ENCODE data around the gene CHRDL2.
"Not testable (repeated sequence)": the region's sequence is repeated elsewhere in the genome, so short reads cannot be mapped to it uniquely, and the experiment has no call there.

CHRDL2 gene

GRCh38 chr11:74662487-74663103, 68.6 kb downstream of the CHRDL2 start:
- Histone ChIP-seq H3K4me2 (ENCODE audit: low read depth, low read length) (no peak overlapping the region), H4K20me1 (ENCODE audit: insufficient read depth, low read length) (0 out of 2 replicates have a peak, but pooled peaks cover 4% of the 10 kb centered on the region), H3K79me2 (ENCODE audit: low read length) (no peaks in the 10 kb centered on the region), H3K27ac (ENCODE audit: low read length) (no peak overlapping the region), H2AFZ (ENCODE audit: low read length) (no peak overlapping the region), H3K36me3 (replicated peaks; ENCODE audit: insufficient read depth, low read length) (no peaks in the 10 kb centered on the region), H3K4me3 (ENCODE audit: low read length) (no peak overlapping the region), H3F3A (ENCODE audit: insufficient read depth, low read length) (no peaks in the 10 kb centered on the region), H3K9ac (ENCODE audit: low read length) (no peak overlapping the region), H3K9me2 (replicated peaks; ENCODE audit: insufficient read depth, low read length) (no peaks in the 10 kb centered on the region), H3K9me3 (replicated peaks; ENCODE audit: insufficient read depth, low read length) (no peaks in the 10 kb centered on the region), H3K4me1 (ENCODE audit: low read length) (no peaks in the 10 kb centered on the region), H3K27me3 (replicated peaks; ENCODE audit: insufficient read depth, low read length) (no peaks in the 10 kb centered on the region)
- TF ChIP-seq, protein P1, sequence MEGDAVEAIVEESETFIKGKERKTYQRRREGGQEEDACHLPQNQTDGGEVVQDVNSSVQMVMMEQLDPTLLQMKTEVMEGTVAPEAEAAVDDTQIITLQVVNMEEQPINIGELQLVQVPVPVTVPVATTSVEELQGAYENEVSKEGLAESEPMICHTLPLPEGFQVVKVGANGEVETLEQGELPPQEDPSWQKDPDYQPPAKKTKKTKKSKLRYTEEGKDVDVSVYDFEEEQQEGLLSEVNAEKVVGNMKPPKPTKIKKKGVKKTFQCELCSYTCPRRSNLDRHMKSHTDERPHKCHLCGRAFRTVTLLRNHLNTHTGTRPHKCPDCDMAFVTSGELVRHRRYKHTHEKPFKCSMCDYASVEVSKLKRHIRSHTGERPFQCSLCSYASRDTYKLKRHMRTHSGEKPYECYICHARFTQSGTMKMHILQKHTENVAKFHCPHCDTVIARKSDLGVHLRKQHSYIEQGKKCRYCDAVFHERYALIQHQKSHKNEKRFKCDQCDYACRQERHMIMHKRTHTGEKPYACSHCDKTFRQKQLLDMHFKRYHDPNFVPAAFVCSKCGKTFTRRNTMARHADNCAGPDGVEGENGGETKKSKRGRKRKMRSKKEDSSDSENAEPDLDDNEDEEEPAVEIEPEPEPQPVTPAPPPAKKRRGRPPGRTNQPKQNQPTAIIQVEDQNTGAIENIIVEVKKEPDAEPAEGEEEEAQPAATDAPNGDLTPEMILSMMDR (IDR thresholded peaks at IDR 0.05; ENCODE audit: low read length): no peak
- TF ChIP-seq EZH2phosphoT487 (IDR thresholded peaks at IDR 0.05; ENCODE audit: low read length) (no peak), EZH2 (optimal IDR thresholded peaks at IDR 0.05; ENCODE audit: low read depth, low read length) (no peak)
- no peak for DNase-seq

- H3K27ac ChIP-seq (ENCODE audit: low read length); H2AFZ ChIP-seq (ENCODE audit: low read length); H3K4me1 ChIP-seq (ENCODE audit: low read length); H3F3A ChIP-seq (ENCODE audit: insufficient read depth, low read length); H4K20me1 ChIP-seq (ENCODE audit: insufficient read depth, low read length); H3K4me3 ChIP-seq (ENCODE audit: low read length); H3K4me2 ChIP-seq (ENCODE audit: low read depth, low read length); DNase-seq; H3K9ac ChIP-seq (ENCODE audit: low read length); H3K27me3 ChIP-seq (replicated peaks; ENCODE audit: insufficient read depth, low read length); H3K9me2 ChIP-seq (replicated peaks; ENCODE audit: insufficient read depth, low read length); H3K79me2 ChIP-seq (ENCODE audit: low read length); H3K9me3 ChIP-seq (replicated peaks; ENCODE audit: insufficient read depth, low read length); H3K36me3 ChIP-seq (replicated peaks; ENCODE audit: insufficient read depth, low read length): not testable (repeated sequence)
These were observed 72.1 kb downstream of the CHRDL2 start for GRCh38 chr11:74659124-74659523.

- no peak overlapping the region for H3K4me3 ChIP-seq (ENCODE audit: low read length)
- no peaks in the 10 kb centered on the region for H3K79me2 ChIP-seq (ENCODE audit: low read length)
- H3F3A ChIP-seq (ENCODE audit: insufficient read depth, low read length): no peaks in the 10 kb centered on the region
- no peaks in the 10 kb centered on the region for H3K9me3 ChIP-seq (replicated peaks; ENCODE audit: insufficient read depth, low read length)
- no peak overlapping the region for H3K9ac ChIP-seq (ENCODE audit: low read length)
- no peak overlapping the region for H3K27ac ChIP-seq (ENCODE audit: low read length)
- DNase-seq: no peak
- H4K20me1 ChIP-seq (ENCODE audit: insufficient read depth, low read length): no peaks in the 10 kb centered on the region
- no peaks in the 10 kb centered on the region for H3K36me3 ChIP-seq (replicated peaks; ENCODE audit: insufficient read depth, low read length)
- H3K4me2 ChIP-seq (ENCODE audit: low read depth, low read length): no peak overlapping the region
- TF ChIP-seq EZH2phosphoT487 (IDR thresholded peaks at IDR 0.05; ENCODE audit: low read length): no peak
- TF ChIP-seq, protein P1 (IDR thresholded peaks at IDR 0.05; ENCODE audit: low read length): no peak
- TF ChIP-seq EZH2 (optimal IDR thresholded peaks at IDR 0.05; ENCODE audit: low read depth, low read length): no peak
- no peaks in the 10 kb centered on the region for H3K9me2 ChIP-seq (replicated peaks; ENCODE audit: insufficient read depth, low read length)
- H2AFZ ChIP-seq (ENCODE audit: low read length): no peak overlapping the region
- no peaks in the 10 kb centered on the region for H3K4me1 ChIP-seq (ENCODE audit: low read length)
- no peaks in the 10 kb centered on the region for H3K27me3 ChIP-seq (replicated peaks; ENCODE audit: insufficient read depth, low read length)
These were observed 76.2 kb downstream of the CHRDL2 start for GRCh38 chr11:74654976-74655375.

DNA sequence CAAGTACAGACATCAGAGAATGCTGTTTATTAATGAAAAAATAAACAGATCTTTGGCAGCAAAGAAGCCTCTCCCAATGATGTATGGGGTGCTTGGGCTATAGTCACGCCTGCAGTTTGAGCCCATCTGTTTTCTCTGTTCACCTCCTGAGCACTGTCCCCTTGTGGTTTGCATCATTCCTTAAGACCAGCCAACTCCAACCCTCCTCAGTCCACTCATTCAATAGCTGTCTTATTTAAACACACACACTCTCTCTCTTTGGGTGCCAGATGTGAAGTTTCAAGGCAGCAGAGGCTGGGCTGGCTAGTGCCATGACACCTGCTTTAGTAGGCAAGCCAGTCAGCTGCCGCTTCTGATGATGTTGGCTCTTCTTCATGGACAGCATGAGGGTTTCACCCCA, 80.7 kb downstream of the CHRDL2 start:
- H3K4me3 ChIP-seq (ENCODE audit: low read length): no peak overlapping the region
- no peak overlapping the region for H2AFZ ChIP-seq (ENCODE audit: low read length)
- H3K9me2 ChIP-seq (replicated peaks; ENCODE audit: insufficient read depth, low read length): no peaks in the 10 kb centered on the region
- DNase-seq: no peak
- H3K9ac ChIP-seq (ENCODE audit: low read length): no peak overlapping the region
- H3K4me2 ChIP-seq (ENCODE audit: low read depth, low read length): no peak overlapping the region
- no peaks in the 10 kb centered on the region for H3F3A ChIP-seq (ENCODE audit: insufficient read depth, low read length)
- H3K36me3 ChIP-seq (replicated peaks; ENCODE audit: insufficient read depth, low read length): no peaks in the 10 kb centered on the region
- H3K79me2 ChIP-seq (ENCODE audit: low read length): no peaks in the 10 kb centered on the region
- no peaks in the 10 kb centered on the region for H4K20me1 ChIP-seq (ENCODE audit: insufficient read depth, low read length)
- no peaks in the 10 kb centered on the region for H3K4me1 ChIP-seq (ENCODE audit: low read length)
- no peaks in the 10 kb centered on the region for H3K27me3 ChIP-seq (replicated peaks; ENCODE audit: insufficient read depth, low read length)
- TF ChIP-seq, protein P1 (IDR thresholded peaks at IDR 0.05; ENCODE audit: low read length): no peak
- TF ChIP-seq EZH2phosphoT487 (IDR thresholded peaks at IDR 0.05; ENCODE audit: low read length) (no peak), EZH2 (optimal IDR thresholded peaks at IDR 0.05; ENCODE audit: low read depth, low read length) (no peak)
- no peak overlapping the region for H3K27ac ChIP-seq (ENCODE audit: low read length)
- no peaks in the 10 kb centered on the region for H3K9me3 ChIP-seq (replicated peaks; ENCODE audit: insufficient read depth, low read length)

Measured in MM.1S (cell line).